Calu3 (cell line): Measurements from ENCODE around the gene NLRP5. TPM values are rescaled to one million over a fixed set of nuclear protein-coding genes. Genes with fewer than 3 reads are reported as not detected.
A peak's percentile ranks its signal among the peaks of the same experiment; 100 is the strongest.

Source experiments
- BruUV-seq: library from RNA; stranded (reverse); fragments of 400-500 nt; replicated peaks from 2 replicates; lab custom pipeline; 2021; lab: Mats Ljungman, UMichigan
- CTCF ChIA-PET: fragments of 300-600 bp; sonication (Branson Sonifier 250); formaldehyde crosslinking; loops from one replicate; lab custom pipeline; 2022; ENCODE audit warnings: antibody characterized with exemption; lab: Charles Lee
- DNase-seq: peaks from one replicate; pipeline ENCODE4 v3.0.0; 2022
- H3K27ac Mint-ChIP-seq: one replicate; pipeline ENCODE4 v1.8.0; 2022; ENCODE audit warnings: mixed read lengths; ENCODE audit not compliant: unreplicated experiment
- H3K27me3 Mint-ChIP-seq: one replicate; pipeline ENCODE4 v1.8.0; 2022; ENCODE audit warnings: mixed read lengths; ENCODE audit not compliant: unreplicated experiment
- H3K36me3 Mint-ChIP-seq: one replicate; pipeline ENCODE4 v1.8.0; 2022; ENCODE audit warnings: mild to moderate bottlenecking, moderate library complexity, mixed read lengths; ENCODE audit not compliant: insufficient read depth, unreplicated experiment
- H3K4me1 Mint-ChIP-seq: one replicate; pipeline ENCODE4 v1.8.0; 2022; ENCODE audit warnings: mild to moderate bottlenecking, low read depth, mixed read lengths; ENCODE audit not compliant: unreplicated experiment
- H3K4me3 Mint-ChIP-seq: one replicate; pipeline ENCODE4 v1.8.0; 2022; ENCODE audit warnings: mild to moderate bottlenecking, low read depth, moderate library complexity, mixed read lengths; ENCODE audit not compliant: unreplicated experiment
- H3K9me3 Mint-ChIP-seq: one replicate; pipeline ENCODE4 v1.8.0; 2022; ENCODE audit warnings: low read depth, mixed read lengths; ENCODE audit not compliant: unreplicated experiment
- CTCF ChIP-seq: fragments of 200-600 bp; IDR thresholded peaks from one replicate; pipeline ENCODE4 v1.8.0; 2022; ENCODE audit warnings: antibody characterized with exemption; ENCODE audit not compliant: unreplicated experiment
- intact Hi-C: fragments of 100-400 bp; cut with micrococcal nuclease; formaldehyde crosslinking; loops from one replicate; pipeline ENCODE4 v1.10.0; 2022; ENCODE audit not compliant: unreplicated experiment
- total RNA-seq: library from RNA; stranded (reverse); gene quantifications from 2 replicates; pipeline ENCODE4 v1.2.3, GENCODE V29; 2022

The NLRP5 gene
- total RNA-seq, 1 experiment from 2014 or later, result not detected

GRCh38 chr19:56083668-56084067 is 97.1 kb downstream of the NLRP5 start:
- TF ChIP-seq CTCF, result no peak
- no peak overlapping the region for H3K27ac Mint-ChIP-seq
- H3K9me3 Mint-ChIP-seq, result no peaks in the 10 kb centered on the region
- BruUV-seq, result no TSS peak
- DNase-seq, result no peak
- H3K4me3 Mint-ChIP-seq, result no peak overlapping the region
- intact Hi-C loops, result no loop called here
- peaks cover 46% of the 10 kb centered on the region for H3K36me3 Mint-ChIP-seq
- peaks cover 9% of the 10 kb centered on the region for H3K4me1 Mint-ChIP-seq
- CTCF ChIA-PET, result no interaction called here
- H3K27me3 Mint-ChIP-seq, result no peaks in the 10 kb centered on the region

GRCh38 chr19:56084835-56085536 is 98.4 kb downstream of the NLRP5 start:
- Mint-ChIP-seq H3K27me3 (no peaks in the 10 kb centered on the region), H3K27ac (peak overlapping the region; percentile 46), H3K36me3 (peaks cover 57% of the 10 kb centered on the region), H3K9me3 (no peaks in the 10 kb centered on the region), H3K4me1 (peaks cover 9% of the 10 kb centered on the region), H3K4me3 (no peak overlapping the region)
- no peak for DNase-seq
- BruUV-seq, result no TSS peak
- intact Hi-C loops, result no loop called here
- CTCF ChIA-PET, result interaction anchor here (0.7 kb wide), 1 partner anchor 22 kb away, joined by 3 read pairs; no protein-coding TSS in a partner anchor
- TF ChIP-seq CTCF, result no peak

- BruUV-seq, result no TSS peak
- Mint-ChIP-seq H3K4me3 (no peak overlapping the region), H3K27ac (peak overlapping the region; percentile 53), H3K36me3 (peaks cover 62% of the 10 kb centered on the region), H3K27me3 (no peaks in the 10 kb centered on the region), H3K9me3 (no peaks in the 10 kb centered on the region), H3K4me1 (peaks cover 11% of the 10 kb centered on the region)
- intact Hi-C loops, result no loop called here
- no peak for DNase-seq
- CTCF ChIA-PET, result no interaction called here
- no peak for TF ChIP-seq CTCF
These were observed 99.1 kb downstream of the NLRP5 start for GRCh38 chr19:56085571-56086275.

GRCh38 chr19:56086671-56087430 is 100.3 kb downstream of the NLRP5 start:
- H3K36me3 Mint-ChIP-seq, result peaks cover 62% of the 10 kb centered on the region
- intact Hi-C loops, result no loop called here
- H3K9me3 Mint-ChIP-seq, result no peaks in the 10 kb centered on the region
- DNase-seq, result no peak
- no peak for TF ChIP-seq CTCF
- no peak overlapping the region for H3K27ac Mint-ChIP-seq
- peaks cover 14% of the 10 kb centered on the region for H3K4me1 Mint-ChIP-seq
- BruUV-seq, result no TSS peak
- no peaks in the 10 kb centered on the region for H3K27me3 Mint-ChIP-seq
- CTCF ChIA-PET, result interaction anchor here (0.7 kb wide), 1 partner anchor 228 kb away, joined by 4 read pairs; the partner anchor contains the start of gene ZSCAN5A
- H3K4me3 Mint-ChIP-seq, result no peak overlapping the region
